ENCODE data around the gene STX16.

Gene STX16

DNA sequence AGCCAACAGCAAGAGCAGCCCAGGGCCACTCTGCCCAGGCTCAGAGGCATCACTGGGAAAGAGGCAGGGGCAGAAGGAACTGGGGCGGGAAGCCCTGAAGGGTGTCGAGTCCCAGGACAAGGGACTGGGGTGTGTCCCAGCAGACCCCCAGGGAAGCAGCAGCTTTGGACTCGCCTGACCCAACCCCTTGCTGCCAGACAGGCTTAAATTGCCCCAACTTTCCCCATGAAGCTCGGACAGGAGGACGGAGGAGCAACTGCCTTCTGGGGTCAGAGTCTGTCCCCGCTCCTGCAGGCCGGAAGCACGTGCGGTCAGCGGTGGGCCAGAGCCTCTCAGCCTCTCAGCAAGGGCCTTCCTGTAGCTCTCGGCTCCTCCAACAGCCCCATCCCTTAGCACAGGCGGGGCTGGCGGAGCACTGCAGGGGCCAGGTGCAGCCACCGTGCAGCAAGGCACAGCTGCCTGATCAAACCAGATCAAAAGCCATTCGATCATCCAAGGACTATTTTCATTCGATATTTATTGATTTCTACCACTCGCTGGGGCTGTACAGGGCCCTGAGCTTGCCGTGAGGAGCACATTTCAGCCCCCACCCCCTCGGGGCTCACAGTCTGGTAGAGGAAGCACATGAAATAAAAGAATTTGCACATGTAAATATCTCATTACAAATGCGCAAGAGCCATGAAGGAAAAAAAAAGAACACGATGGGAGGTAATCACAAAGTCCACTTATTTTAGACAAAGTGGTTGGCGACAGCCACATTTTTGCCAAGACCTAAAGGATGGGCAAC lies 31.8 kb upstream of the STX16 start:
- DNase-seq: no peak

DNA sequence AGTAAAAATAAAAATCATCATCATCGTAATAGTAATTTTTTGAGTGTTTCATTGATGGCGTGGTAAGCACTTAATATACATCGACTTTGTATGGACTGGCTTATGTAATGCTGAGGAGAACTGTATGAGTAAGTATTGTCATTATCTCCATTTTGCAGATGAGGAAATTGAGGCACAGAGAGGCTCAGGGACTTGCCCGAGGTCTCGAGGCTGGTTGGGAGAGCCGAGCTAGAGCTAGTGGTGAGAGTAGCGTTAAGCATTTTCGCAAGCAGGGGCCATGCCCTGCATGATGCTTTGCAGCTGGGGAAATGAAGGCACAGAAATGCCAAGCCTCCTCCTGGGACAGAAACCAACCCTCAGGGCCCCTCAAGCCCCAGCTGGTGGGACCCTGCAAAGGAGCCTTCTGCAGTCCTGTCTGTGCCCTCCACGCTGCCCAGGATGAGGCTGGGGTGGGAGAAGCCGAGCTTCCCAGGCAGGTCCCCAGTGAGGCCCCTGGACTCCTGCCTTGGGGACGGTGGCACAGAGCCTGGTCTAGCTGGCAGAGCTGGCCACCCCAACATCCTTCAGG lies 31.1 kb upstream of the STX16 start:
- no peak for DNase-seq

DNA sequence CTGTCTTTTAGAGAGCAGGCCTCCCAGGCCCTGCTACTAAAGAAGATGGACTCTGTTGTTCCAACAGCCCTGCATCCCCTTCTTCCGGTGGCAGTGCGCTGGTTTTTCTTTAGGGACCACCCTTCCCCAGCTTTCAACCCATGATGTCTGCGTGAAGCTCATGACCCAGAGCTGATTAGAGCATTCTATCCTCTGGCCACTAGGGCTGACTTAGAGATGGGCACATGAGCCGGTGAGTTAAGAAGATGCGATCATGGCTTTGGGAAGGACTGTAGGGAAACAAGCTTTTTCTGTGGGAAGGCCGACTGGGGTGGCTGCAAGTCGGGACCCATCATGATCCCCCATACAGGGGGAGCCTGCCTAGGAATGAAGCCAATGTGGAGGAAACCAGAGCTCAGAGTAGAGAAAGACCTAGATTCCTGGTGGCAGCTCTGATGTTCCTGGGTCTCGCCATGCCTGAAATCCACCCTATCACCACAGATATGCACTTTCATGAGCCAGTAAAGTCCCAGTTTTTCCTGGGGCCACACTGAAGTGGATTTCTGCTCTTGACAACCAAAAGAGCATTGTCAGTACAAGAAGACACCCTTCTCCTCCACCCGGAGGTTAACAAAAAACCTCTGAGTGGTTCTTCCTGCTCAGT lies 29.1 kb upstream of the STX16 start:
- no peak for DNase-seq

DNA sequence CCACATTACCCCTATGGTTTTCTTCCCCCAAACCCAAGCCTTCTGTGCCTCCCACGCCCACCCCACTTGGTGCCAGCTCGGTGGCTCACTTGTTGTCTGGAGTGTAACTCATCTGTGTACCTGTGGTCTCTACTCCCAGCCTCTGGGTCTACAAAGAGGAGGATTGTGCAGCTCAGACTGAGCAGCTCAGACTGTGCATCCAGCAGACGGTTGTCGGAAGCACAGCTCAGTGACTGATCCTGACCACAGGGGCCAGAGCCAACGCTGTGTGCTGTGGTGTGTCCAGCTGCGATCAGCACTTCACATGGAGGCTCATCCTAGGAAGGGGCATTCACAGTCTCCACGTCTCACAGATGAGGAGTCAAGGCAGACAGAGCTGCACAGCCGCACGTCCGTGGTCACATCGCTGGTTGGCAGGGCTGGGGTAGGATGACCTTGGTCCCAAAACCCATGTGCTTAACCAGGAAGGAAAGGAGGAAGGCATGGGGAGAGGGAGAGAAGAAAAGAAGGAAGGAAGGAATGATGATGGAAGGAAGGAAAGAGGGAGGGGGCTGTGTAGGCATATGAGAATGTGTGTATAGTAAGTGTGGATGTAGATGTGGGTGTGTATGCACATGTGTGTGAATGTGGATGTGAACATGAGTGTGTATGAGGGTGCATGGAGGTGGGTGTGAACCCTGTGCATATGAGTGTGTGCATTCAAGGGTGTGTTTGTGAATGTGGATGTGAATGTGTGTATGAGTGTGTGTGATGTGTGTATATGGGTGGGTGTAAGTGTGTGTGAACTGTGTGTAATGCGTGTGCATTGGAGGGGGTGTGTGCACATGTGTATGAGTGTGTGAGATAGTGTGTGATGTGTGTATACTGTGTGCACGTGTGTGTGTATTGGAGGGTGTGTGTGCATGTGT lies 28.2 kb upstream of the STX16 start:
- DNase-seq: peak; percentile 25

DNA sequence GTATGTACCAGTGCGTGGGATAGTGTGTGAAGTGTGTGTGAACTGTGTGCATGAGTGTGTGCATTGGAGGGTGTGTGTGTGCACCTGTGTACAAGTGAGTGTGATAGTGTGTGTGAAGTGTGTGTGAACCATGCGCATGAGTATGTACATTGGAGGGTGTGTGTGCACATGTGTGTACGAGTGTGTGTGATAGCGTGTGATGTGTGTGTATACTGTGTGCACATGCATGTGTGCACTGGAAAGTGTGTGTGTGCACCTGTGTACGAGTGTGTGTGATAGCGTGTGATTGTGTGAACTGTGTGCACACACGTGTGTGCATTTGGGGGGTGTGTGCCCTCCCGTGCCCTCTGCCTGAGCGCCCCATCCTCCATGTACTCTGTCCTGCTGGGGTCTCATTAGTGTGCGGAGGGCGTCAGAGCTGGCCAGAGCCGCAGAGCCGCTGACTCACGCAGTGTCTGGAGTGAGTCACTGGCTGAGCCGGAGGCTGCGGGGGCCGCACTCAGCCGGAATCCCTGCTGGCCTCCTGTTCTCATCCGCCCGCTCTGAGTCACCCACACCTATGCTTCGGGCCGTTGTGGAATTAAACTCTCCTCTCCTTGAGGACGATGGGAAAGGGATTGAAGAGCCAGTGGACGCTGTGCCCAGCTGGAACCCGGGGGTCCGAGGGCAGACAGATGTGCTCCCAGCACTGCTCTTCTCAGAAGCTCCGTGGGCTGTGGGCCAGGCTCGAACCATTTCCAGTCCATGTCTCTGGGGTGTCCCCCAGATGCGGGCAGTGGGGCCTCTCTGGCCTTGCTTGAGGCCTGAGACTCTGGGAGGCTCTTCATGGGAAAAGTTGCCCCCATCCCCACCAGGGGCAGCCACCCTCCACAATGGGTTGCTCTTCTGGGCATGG lies 27.3 kb upstream of the STX16 start:
- DNase-seq: peak; percentile 96

DNA sequence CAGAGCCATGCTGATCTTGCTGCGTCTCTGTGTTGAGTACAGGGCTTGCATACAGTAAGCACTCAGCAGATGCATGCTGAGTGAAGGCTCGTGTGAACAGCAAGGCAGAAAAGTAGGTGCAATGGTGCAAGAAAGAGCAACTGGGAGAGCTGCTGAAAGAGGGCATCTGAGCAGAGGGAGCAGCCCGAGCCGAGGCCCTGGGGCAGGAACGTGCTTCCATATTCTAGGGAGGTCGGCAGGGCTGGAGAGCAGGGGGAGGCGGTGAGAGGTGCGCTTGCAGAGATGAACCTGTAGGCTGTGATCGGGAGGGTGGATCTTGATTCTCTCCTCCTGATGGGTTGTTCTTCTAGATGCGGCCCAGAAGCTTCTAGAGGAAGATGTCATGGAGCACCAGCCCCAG lies 26.4 kb upstream of the STX16 start:
- no peak for DNase-seq

DNA sequence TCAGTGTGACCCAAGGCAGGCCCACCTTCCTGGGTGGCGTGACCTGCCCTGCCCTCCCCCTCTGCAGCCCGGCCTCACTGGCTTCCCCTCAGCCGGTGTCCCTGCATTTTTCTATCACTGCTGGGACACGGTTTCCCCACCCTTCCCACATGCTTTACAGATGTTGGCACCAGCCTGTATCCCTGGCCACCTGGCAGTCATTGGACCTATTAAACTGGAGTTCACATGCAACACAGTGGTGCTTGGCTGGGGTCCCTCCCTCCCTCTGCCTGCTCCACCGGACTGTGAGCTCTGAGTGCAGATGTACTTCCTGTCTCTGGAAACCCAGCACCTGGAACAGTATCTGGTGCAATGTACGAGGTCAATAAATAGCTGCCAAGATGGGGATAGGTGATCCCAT lies 25.5 kb upstream of the STX16 start:
- no peak for DNase-seq

DNA sequence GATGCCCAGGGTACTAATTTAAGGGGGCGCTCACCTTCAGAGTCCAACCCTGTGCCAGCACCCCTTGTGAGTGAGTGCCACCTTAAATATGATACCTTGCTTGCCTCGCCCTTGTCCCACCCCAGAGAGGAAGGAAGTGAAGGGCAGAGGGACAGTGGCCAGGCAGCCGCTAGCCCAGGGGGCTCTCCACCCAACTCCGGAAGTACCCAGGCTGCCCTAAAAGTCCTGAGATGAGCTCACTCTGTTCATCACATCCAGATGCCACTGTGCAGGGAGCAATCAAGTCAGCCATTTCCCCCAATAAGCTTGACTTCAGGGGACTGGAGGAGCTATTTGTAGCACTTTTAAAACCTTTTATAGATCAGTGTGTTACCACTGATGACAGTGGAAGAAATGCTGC lies 25.0 kb upstream of the STX16 start:
- no peak for DNase-seq

DNA sequence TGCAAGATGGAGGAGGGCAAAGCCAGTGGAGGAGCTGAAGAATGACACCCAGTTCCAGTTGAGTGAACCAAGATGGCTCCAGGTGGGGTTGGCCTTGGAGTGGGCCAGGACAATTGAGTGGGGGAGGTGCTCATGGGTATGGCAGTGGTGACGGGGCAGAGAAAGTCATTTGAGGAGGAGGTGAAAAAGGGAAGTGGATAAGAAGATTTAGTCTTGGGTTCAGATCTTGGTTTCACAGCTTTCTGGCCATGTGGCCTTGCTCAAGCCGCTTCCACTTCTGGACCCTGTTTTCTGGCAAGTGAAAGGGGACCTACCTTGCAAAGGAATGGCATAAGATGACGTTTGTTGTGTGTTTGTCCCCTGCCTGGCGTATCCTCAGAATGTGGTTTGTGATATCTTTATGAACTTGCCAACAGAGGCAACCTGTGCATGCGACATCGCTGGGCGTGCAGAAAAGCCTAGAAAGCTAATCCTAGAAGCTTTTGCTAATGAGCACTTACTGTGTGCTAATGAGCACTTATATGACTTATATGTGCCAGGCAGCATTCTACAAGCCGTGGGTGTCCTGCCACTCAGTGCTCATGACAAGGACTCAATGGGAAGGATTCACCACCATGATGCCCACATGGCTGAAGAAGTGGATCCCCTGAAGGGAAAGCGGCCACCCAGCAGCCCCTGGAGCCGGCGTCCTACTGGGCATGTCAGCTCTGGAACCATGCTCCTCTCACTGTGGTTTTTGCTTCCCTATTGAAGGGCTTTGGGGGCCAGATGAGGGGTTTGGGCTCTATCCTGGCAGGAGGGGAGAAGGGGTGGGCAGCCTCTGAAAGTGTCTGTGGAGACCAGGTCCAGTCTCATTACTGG lies 23.6 kb upstream of the STX16 start:
- no peak for DNase-seq

DNA sequence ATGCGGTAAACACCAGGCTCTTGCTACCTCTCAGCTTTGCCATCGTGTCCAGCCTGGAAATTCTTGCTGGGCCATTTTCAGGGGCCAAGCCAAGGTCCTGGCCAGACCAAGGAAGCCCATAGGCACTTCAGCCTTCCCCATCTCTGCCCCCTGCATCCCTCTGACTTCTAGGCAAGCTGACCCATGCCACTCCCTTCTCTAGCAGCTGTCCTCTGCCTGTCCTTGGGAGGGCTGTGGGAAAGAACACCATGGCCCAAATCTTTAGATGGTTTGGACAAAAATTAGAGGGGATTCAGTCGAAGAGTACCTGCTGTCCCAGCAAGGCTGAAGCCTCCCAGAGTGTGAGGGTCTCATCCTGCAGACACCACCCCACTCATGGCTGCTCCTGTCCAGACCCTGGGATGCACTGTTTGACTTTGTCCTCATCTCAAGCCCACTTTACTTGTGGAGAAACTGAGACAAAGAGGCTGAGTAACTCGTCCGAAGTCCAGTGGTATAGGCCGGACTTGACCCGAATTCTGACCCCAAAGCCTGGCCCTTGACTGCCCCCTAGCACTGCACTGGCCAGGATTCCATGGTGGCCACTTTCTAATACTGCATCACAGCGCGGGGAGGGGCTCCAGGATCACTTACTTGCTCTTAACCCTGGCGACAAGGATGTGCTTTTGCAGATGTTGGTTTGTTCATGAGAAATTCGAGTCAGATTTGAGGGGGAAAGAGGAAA lies 22.4 kb upstream of the STX16 start:
- DNase-seq: no peak

DNA sequence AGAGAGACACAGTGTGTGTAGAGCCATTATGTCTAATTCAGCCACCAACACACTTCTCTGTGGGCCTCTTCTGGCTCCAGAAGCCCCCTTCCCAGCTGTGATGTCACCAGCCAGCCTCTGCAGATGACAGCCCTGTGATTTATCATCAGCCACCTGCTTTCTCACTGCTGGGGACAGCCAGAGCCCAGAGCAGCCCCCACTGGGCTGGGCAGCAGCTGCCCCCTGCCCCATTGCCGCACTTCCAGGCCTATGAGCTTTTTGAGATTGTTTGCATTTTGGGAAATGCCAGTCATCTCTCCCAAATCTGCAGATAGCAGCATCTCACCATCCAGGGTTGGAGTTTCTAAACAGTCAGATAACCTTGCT lies 21.9 kb upstream of the STX16 start:
- no peak for DNase-seq

DNA sequence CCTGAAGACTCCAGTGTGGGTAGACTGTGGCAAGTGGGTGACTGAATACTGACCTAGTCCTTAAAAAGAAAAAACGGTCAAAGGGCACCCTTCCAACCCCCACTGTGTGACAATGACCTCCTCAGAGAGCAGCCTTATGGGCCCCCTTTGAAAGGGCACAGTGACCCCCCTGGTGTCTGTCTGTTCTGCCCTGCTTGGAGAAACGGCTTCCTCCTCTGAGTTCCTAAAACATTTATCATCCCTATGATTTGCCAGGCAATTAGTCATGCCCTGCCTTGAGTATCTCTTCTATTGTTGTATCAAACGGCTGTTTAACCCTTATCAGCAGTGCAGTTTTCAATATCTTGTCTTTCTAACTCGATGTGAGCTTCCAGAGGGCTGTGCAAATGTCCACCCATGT lies 21.0 kb upstream of the STX16 start:
- DNase-seq: peak; percentile 60

DNA sequence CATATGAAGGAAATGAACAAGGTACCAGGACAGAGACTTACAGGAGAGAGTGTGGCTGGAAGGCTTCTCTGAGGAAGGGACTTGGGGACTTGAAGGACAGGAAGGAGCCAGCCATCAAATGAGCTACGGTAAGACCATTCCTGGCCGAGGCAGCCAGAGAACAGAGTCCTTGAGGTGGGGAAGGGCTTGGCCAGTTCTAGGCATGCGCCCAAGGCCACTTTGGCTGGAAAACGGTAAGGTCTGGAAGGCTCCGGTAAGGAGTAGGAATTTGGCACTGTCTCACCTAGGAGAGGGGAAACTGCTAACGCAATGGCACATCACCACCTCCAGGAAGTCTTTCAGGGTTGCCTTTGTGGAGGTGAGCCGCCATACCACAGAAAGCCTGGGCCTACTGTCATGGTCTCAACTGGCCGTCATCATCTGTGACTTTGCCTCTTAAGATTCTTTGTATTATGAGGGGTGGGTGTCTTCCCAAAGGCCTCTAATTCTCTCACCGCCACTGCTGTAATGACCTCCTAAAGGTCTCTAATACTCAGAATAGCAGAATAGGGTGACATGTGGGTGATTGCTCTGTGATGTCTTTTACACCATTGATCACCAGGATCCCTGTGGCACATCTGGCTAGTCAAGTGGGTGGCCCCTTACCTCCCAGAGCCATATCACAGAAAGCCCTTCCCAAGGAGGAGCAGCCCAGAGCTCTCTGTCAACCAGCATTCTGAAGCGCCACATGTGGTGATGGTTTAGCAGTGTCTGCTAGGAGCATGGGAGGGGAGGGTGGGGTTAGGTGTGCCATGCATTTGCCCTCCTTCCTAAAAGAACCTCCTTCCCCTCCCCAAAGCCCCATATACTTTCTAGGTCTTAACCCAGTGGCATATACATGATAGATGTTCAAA lies 17.7 kb upstream of the STX16 start:
- no peak for DNase-seq

DNA sequence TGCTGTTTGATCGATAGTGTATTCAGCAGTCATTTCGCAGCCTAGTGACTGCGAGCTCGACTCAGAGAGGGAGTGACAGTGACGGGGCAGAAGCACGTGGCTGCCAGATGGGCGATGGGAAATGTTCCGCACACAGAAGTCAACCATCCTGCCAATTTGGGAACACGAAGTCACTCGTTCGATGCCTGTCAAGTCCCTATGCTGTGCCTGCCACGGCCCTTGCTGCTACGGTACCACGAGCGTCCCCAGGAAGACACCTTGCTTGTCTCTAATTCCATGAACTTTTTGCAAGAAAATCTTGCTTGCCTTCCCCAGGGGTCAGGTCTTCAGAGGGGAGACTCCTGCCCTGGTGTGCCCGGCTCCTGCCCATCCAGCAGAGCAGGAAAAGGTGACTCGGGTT lies 17.0 kb upstream of the STX16 start:
- DNase-seq: no peak

DNA sequence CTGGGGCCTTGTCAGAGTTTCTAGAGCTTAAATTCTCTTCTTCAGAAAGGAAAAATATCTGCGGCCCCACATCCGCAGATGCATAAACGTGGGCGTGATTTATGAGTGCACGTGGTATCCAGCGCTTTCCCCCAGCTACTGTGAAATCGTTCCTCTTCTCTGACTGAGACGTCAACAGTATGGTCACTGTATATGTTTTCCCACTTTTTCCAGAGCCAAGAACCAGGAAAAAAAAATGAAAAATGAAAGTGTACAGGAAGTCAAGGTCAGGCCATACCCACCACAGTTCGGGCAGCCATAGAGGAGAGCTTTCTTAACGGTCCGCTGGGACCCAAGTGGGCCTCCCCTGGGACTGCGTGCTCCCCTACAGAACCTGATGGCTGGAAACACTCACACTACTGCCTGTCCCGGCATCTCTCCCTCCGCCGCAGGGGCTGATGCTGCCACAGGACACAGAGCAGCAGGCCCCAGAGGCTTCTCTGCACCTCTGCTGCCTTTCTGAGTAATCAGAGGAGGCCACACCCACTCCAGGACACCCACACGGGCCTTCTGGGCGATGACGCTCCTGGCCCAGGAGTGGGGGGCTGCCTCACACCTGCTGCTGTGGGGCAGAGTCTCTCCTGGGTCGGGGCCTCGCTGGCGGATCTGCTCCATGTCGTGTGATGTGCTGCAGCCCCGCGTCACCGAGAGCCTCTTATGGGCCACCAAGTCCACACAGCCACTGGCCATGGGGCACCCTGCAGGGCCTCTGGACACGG lies 16.4 kb upstream of the STX16 start:
- peak; percentile 84 for DNase-seq

DNA sequence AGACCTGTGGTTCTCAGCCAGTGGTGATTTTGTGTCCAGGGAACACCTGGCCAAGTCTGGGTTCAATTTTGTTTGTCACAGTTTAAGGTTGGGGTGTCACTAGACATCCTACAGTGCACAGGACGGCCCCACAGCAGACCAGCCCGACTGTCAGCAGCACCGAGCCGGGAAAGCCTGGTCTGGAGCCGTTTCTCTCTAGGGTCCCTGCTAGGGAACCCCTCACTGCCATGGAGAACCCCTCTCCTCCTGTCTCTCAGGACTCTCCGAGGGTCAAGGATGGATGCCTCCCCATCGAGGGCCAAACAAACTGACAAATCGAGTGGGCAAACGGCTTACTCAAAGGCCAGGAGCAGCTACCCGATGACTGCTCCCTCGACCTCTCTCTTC lies 15.8 kb upstream of the STX16 start:
- DNase-seq: no peak

DNA sequence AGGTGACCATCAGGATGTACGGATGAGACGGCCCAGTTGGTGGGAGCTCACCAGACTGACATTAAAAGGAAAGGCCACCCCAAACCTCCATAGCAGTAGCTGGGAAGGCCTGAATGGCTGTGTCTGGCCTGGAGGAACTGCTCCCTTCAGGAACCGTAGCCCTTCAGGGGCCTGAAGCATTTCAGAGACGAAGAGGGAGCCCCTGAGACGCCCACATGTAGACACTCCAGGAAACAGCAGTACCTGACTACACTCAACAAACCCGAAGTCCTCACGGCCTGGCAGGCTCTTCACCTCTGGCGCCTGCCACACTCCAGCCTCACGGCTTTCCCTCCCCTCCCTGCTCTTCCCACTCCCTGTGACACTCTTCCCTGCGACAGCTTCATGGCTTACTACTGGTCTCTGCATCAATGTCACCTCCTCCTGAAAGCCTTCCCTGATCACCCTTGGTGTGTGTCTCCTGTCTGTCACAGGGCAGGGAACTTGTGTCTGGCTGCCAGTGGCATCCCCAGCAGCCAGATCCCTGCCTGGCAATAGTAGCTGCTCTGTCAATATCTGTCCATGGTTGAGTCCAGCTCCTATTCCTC lies 14.6 kb upstream of the STX16 start:
- DNase-seq: no peak

DNA sequence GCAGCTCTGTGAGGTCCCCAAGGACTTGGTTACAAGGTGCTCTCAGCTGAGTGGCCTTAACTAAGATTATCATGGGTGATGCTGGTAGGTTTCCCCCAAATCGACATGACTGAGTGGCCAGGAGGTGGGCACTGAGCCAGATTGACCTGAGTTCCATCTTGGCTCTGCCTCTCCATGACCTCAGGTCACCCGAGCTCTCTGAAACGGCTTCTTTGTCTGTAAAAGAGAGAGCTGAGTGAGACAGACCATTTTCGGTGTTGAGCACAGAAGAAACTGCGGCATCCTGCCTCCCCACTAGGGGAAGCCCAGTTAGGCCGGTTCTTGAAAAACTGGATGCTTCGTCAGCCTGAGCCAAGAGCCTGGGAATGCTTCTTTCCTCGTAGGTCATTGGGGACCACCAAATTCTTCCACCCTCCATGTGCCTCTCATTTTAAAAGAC lies 14.1 kb upstream of the STX16 start:
- no peak for DNase-seq

All from fibroblast of upper back skin (primary cell).